Measurements from ENCODE around the gene SLCO1B1. TPM values are rescaled to one million over a fixed set of nuclear protein-coding genes. Genes with fewer than 3 reads are reported as not detected.

Gene SLCO1B1
- total and polyA plus RNA-seq, 2 donors (not counting 1 experiment from before 2014, with no cell fraction given): not detected

GRCh38 chr12:21239866-21240265 lies 108.9 kb downstream of the SLCO1B1 start:
- H3K27me3 ChIP-seq (replicated peaks in 1 of 4; ENCODE audit: control extremely low read depth in 1 of 4, control insufficient read depth in 3 of 4, insufficient read depth in 4 of 4, low read length in 3 of 4): no peaks in the 10 kb centered on the region
- H3K4me1 Mint-ChIP-seq: no peaks in the 10 kb centered on the region
- TF ChIP-seq, protein P1, sequence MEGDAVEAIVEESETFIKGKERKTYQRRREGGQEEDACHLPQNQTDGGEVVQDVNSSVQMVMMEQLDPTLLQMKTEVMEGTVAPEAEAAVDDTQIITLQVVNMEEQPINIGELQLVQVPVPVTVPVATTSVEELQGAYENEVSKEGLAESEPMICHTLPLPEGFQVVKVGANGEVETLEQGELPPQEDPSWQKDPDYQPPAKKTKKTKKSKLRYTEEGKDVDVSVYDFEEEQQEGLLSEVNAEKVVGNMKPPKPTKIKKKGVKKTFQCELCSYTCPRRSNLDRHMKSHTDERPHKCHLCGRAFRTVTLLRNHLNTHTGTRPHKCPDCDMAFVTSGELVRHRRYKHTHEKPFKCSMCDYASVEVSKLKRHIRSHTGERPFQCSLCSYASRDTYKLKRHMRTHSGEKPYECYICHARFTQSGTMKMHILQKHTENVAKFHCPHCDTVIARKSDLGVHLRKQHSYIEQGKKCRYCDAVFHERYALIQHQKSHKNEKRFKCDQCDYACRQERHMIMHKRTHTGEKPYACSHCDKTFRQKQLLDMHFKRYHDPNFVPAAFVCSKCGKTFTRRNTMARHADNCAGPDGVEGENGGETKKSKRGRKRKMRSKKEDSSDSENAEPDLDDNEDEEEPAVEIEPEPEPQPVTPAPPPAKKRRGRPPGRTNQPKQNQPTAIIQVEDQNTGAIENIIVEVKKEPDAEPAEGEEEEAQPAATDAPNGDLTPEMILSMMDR (IDR thresholded peaks at IDR 0.05): no peak
- TF ChIP-seq EZH2 (IDR thresholded peaks at IDR 0.05; ENCODE audit: borderline replicate concordance, insufficient read depth, low read depth, low read length, poor library complexity, severe bottlenecking): no peak
- DNase-seq (no peak), ATAC-seq (ENCODE audit: low read depth) (no peak)
- no peaks in the 10 kb centered on the region for H4K20me1 ChIP-seq (ENCODE audit: control insufficient read depth, insufficient read depth, low read length, poor library complexity, severe bottlenecking)
- H2AFZ ChIP-seq (ENCODE audit: insufficient read depth, low read depth, low read length, poor library complexity, severe bottlenecking): no peak overlapping the region
- H3K9me3 Mint-ChIP-seq (ENCODE audit: insufficient read depth): no peaks in the 10 kb centered on the region
- H3K4me2 ChIP-seq (replicated peaks; ENCODE audit: low read depth, low read length, poor library complexity, severe bottlenecking): no peak overlapping the region
- intact Hi-C loops (cut with micrococcal nuclease): no loop called here
- CTCF ChIA-PET: no interaction called here
- POLR2A ChIA-PET: no interaction called here
- no peak overlapping the region for H3K4me3 ChIP-seq (ENCODE audit: control extremely low read depth in 1 of 5, extremely low read depth in 1 of 5, insufficient read depth in 1 of 5, low read depth in 2 of 5, low read length in 4 of 5)
- no peaks in the 10 kb centered on the region for H3K9me3 ChIP-seq (ENCODE audit: control extremely low read depth in 1 of 3, control insufficient read depth in 2 of 3, insufficient read depth in 1 of 3, low read length in 2 of 3)
- H3K27me3 Mint-ChIP-seq: no peaks in the 10 kb centered on the region
- WGBS (ENCODE audit: insufficient coverage): 100% methylated on average over 2 of the region's 4 CpGs
- H3K9ac ChIP-seq (ENCODE audit: low read length): no peak overlapping the region
- no peak overlapping the region for H3K27ac Mint-ChIP-seq
- no peak overlapping the region for H3K4me3 Mint-ChIP-seq
- H3K27ac ChIP-seq (ENCODE audit: low read length in 2 of 2): no peak overlapping the region
- H3K36me3 ChIP-seq (replicated peaks in 1 of 2; ENCODE audit: control extremely low read depth in 1 of 2, control insufficient read depth in 1 of 2, extremely low read depth in 1 of 2, insufficient read depth in 2 of 2, low read length in 1 of 2): no peaks in the 10 kb centered on the region
- no peaks in the 10 kb centered on the region for H3K79me2 ChIP-seq (ENCODE audit: control insufficient read depth, insufficient read depth, low read length)
- no peaks in the 10 kb centered on the region for H3K4me1 ChIP-seq (ENCODE audit: control insufficient read depth in 2 of 2, insufficient read depth in 2 of 2, low read length in 2 of 2)

- Histone ChIP-seq H2AFZ (ENCODE audit: insufficient read depth, low read depth, low read length, poor library complexity, severe bottlenecking) (no peak overlapping the region), H3K36me3 (replicated peaks in 1 of 2; ENCODE audit: control extremely low read depth in 1 of 2, control insufficient read depth in 1 of 2, extremely low read depth in 1 of 2, insufficient read depth in 2 of 2, low read length in 1 of 2) (no peaks in the 10 kb centered on the region), H3K4me2 (replicated peaks; ENCODE audit: low read depth, low read length, poor library complexity, severe bottlenecking) (no peak overlapping the region), H3K9ac (ENCODE audit: low read length) (no peak overlapping the region), H3K4me1 (ENCODE audit: control insufficient read depth in 2 of 2, insufficient read depth in 2 of 2, low read length in 2 of 2) (no peaks in the 10 kb centered on the region), H3K27ac (ENCODE audit: low read length in 2 of 2) (no peak overlapping the region), H3K79me2 (ENCODE audit: control insufficient read depth, insufficient read depth, low read length) (no peaks in the 10 kb centered on the region), H3K27me3 (replicated peaks in 1 of 4; ENCODE audit: control extremely low read depth in 1 of 4, control insufficient read depth in 3 of 4, insufficient read depth in 4 of 4, low read length in 3 of 4) (no peaks in the 10 kb centered on the region), H4K20me1 (ENCODE audit: control insufficient read depth, insufficient read depth, low read length, poor library complexity, severe bottlenecking) (no peaks in the 10 kb centered on the region), H3K9me3 (ENCODE audit: control extremely low read depth in 1 of 3, control insufficient read depth in 2 of 3, insufficient read depth in 1 of 3, low read length in 2 of 3) (no peaks in the 10 kb centered on the region), H3K4me3 (ENCODE audit: control extremely low read depth in 1 of 5, extremely low read depth in 1 of 5, insufficient read depth in 1 of 5, low read depth in 2 of 5, low read length in 4 of 5) (no peak overlapping the region)
- WGBS (ENCODE audit: insufficient coverage): no CpG with 5 or more reads among the region's 1 CpG
- intact Hi-C loops (cut with micrococcal nuclease): loop anchor here (1.0 to 5.0 kb wide), 2 partner anchors 432 to 1194 kb away; no protein-coding TSS in a partner anchor
- Mint-ChIP-seq H3K4me3 (no peak overlapping the region), H3K4me1 (no peaks in the 10 kb centered on the region), H3K27ac (no peak overlapping the region), H3K9me3 (ENCODE audit: insufficient read depth) (no peaks in the 10 kb centered on the region), H3K27me3 (no peaks in the 10 kb centered on the region)
- TF ChIP-seq EZH2 (IDR thresholded peaks at IDR 0.05; ENCODE audit: borderline replicate concordance, insufficient read depth, low read depth, low read length, poor library complexity, severe bottlenecking): no peak
- TF ChIP-seq, protein P1 (IDR thresholded peaks at IDR 0.05): peak; percentile 18
- DNase-seq: no peak
- POLR2A ChIA-PET: no interaction called here
- CTCF ChIA-PET: interaction anchor here (3.0 kb wide), 1 partner anchor 433 kb away, joined by 29 read pairs; no protein-coding TSS in a partner anchor
- ATAC-seq (ENCODE audit: low read depth): no peak
Observed at GRCh38 chr12:21248679-21249078, 117.7 kb downstream of the SLCO1B1 start.

Measured in B cell (primary cell).